LNCAP (cell line): ENCODE data around the gene CFAP77.

Source experiments
- TF ChIP-seq, protein P1 (sequence below): fragments of 450-650 bp; IDR thresholded peaks from 2 replicates; pipeline ENCODE4 v1.5.1; 2017; ENCODE audit warnings: mild to moderate bottlenecking

CFAP77 gene

DNA sequence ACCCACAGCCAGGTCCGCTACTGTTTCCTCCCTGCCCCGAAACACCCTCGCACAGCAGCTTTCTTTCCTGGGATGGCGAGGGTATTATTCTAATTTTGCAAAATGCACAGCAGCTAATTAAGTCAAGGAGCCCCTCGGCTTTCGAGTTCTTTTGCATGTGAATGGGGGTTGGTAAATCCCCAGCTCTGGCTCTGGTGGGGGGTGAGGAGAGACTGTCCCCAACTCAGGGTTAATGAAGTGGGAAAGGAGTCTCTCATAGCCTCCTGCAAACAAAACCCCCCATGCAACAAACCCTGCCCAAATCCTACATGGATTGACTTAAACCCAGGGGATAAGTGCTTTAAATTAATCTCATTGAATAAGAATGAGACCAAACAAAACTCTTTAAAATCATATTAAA lies 181.2 kb downstream of the CFAP77 start:
- TF ChIP-seq, protein P1, sequence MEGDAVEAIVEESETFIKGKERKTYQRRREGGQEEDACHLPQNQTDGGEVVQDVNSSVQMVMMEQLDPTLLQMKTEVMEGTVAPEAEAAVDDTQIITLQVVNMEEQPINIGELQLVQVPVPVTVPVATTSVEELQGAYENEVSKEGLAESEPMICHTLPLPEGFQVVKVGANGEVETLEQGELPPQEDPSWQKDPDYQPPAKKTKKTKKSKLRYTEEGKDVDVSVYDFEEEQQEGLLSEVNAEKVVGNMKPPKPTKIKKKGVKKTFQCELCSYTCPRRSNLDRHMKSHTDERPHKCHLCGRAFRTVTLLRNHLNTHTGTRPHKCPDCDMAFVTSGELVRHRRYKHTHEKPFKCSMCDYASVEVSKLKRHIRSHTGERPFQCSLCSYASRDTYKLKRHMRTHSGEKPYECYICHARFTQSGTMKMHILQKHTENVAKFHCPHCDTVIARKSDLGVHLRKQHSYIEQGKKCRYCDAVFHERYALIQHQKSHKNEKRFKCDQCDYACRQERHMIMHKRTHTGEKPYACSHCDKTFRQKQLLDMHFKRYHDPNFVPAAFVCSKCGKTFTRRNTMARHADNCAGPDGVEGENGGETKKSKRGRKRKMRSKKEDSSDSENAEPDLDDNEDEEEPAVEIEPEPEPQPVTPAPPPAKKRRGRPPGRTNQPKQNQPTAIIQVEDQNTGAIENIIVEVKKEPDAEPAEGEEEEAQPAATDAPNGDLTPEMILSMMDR, result no peak

DNA sequence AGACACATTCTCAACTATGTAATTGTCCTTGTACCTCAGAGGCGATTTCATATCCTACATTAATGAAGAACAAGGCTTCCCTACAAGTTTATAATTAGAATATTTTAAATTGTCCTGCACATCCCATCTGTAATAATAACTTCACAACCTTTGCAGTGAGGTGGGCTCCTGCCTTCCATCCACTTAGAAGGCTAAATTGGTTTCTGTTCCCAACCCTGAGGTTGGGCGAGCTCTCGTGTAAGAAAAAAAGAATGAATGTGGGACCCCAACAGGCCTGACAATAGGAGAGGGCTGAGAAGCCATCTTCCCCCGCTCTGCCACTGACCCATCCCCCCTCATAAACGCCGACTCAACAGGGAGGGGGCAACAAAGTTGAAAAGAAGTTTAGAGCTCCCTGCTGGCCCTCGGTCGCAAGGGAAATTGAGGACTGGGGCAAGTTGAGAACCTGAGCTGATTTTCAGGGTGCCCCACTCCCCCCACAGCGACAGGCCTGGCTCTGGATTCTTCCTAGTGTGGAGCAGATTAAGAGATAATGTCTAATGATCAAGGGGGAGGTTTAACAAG lies 181.8 kb downstream of the CFAP77 start:
- TF ChIP-seq, protein P1, result no peak

DNA sequence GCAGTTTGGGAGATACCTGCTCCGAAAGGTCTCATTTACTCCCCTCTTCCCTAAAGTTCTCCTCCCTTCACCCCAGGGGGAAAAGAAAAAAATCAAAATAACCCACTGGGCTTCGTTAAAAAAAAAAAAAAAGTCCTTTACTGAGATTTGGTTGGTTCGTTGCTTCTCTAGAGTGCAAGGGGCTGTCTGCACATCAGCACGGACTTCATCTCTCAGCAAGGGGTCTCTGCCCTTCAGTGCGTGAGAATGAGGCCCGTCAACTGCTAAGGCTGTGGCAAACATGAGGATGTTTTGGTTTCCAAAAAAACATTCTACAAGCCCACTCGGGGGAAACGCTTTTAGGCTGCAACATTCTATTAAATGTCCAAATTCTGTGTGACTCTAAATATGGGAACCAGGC lies 182.4 kb downstream of the CFAP77 start:
- TF ChIP-seq, protein P1, result no peak

DNA sequence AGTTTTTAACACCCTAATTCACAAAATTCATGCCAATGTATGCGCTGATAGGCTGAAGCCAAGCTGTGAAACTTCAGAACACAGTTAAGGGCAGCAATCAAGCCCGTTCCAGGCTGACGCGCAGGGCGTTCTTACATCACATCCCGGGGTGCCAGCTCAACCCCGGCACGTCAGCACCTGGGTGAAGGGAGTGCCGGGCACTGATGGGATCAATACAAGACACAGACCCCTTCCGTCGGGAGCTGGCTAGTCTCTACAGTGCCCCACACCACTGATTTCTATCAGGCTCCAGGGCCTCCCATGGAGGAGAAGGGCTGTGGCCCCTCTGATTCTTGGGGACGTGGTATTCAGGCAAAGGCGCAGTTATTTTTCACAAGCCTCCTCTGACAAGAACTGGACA lies 184.4 kb downstream of the CFAP77 start:
- TF ChIP-seq, protein P1, result no peak

DNA sequence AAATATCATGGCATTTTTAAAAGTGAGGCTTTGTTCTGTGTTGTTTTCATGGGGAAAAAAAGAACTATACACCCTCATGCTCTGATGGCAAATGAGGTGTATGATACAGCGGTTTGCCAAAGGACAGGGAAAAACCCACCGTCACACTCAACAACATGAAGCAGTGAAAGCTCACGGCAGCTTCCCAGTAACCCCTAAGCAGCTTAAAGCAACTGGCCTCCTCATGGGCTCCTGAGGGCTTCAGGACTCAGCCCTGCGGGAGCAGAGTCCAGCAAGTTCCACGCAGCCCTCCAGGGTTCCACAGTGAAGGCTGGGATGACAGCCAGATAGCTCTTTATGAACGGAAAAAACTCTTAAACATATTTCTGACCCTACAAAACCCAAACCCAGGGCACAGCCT lies 185.3 kb downstream of the CFAP77 start:
- TF ChIP-seq, protein P1, result no peak

DNA sequence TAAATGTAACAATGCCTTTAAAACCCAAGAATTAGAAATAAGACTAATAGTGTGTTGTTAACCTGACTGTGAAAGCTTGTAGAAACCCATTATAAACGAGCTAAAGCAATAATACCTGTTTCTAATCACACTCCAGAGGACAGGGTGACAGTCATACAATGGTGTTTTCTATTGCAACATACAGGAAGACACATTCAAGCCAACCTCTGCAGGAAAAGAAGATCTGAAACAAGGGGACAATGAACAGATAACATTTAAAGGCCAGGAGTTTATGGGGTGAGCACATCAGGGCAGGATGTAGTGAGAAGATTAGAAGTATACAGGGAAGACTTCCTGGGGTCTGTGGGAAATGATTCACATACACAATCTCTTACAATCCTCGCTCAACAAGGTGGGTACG lies 186.2 kb downstream of the CFAP77 start:
- TF ChIP-seq, protein P1, result no peak

DNA sequence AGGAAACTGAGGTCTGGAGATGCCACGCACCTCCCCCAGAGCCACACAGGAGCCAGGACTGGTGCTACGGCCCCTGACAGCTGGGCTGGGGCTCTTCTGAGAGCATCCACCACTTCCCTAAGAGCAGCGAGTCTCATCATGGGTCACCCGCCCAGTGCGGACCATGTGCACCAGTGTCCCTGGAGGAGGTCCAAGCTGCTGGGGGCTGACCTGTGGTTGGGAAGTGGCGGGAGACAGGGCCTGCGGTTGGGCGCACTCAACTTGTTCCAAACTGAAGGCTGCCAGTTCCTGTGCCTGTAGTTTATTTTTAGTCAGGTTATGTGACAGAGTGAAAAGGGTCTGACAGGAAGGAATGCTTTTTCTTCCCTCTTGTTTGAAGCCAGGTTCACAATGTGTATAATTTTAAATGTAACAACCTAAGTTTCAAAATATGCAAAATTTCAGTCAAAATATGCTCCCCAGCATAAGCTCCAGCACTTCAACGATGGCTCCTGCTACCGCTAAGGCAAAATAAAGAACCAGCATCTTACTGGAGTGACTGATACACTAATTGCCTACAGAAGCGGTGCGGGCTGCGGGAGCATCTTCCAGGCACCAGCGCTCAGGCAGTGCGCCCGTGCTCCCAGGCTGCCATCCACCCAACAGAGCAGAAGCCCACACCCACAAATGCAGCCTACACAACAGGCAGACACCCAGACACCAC lies 187.2 kb downstream of the CFAP77 start:
- TF ChIP-seq, protein P1, result no peak
